Neuron (in vitro differentiated cells): ENCODE data around the gene NID1.
"Not testable (repeated sequence)": the region's sequence is repeated elsewhere in the genome, so short reads cannot be mapped to it uniquely, and the experiment has no call there.

ENCODE experiments used
- H2AFZ ChIP-seq: one replicate; pipeline ENCODE4 v1.6.1; 2013; ENCODE audit warnings: low read depth, mild to moderate bottlenecking, inconsistent platforms, low read length, moderate library complexity
- H3K27me3 ChIP-seq: one replicate; pipeline ENCODE4 v1.6.1; 2013; ENCODE audit warnings: low read length; ENCODE audit not compliant: insufficient read depth
- H3K36me3 ChIP-seq: one replicate; pipeline ENCODE4 v1.6.1; 2013; ENCODE audit warnings: low read length; ENCODE audit not compliant: insufficient read depth
- H3K4me1 ChIP-seq: one replicate; pipeline ENCODE4 v1.6.1; 2013; ENCODE audit warnings: low read length; ENCODE audit not compliant: insufficient read depth
- H3K4me3 ChIP-seq: 2 replicates; pipeline ENCODE4 v1.5.1; 2013; ENCODE audit warnings: mild to moderate bottlenecking, low read length, moderate library complexity
- H3K9me3 ChIP-seq: one replicate; pipeline ENCODE4 v1.6.1; 2013; ENCODE audit warnings: low read length

The NID1 gene

GRCh38 chr1:236084386-236084730, 19.5 kb upstream of the NID1 start:
- H3K9me3 ChIP-seq = no peaks in the 10 kb centered on the region
- no peak overlapping the region for H2AFZ ChIP-seq
- no peaks in the 10 kb centered on the region for H3K36me3 ChIP-seq
- peaks cover 5% of the 10 kb centered on the region for H3K4me1 ChIP-seq
- peaks cover 3% of the 10 kb centered on the region for H3K27me3 ChIP-seq
- no peak overlapping the region for H3K4me3 ChIP-seq

- Histone ChIP-seq H3K27me3 (peaks cover 3% of the 10 kb centered on the region), H2AFZ (peak overlapping the region; percentile 31), H3K4me1 (peaks cover 5% of the 10 kb centered on the region), H3K36me3 (no peaks in the 10 kb centered on the region), H3K9me3 (no peaks in the 10 kb centered on the region), H3K4me3 (no peak overlapping the region)
These were observed 18.9 kb upstream of the NID1 start for GRCh38 chr1:236083650-236084385.

GRCh38 chr1:236082526-236082925, 17.6 kb upstream of the NID1 start:
- Histone ChIP-seq H3K4me3 (no peak overlapping the region), H3K27me3 (peaks cover 3% of the 10 kb centered on the region), H3K9me3 (no peaks in the 10 kb centered on the region), H3K36me3 (no peaks in the 10 kb centered on the region), H2AFZ (no peak overlapping the region), H3K4me1 (peaks cover 5% of the 10 kb centered on the region)

- no peak overlapping the region for H3K4me3 ChIP-seq
- peaks cover 5% of the 10 kb centered on the region for H3K4me1 ChIP-seq
- peaks cover 3% of the 10 kb centered on the region for H3K27me3 ChIP-seq
- no peaks in the 10 kb centered on the region for H3K9me3 ChIP-seq
- H2AFZ ChIP-seq = no peak overlapping the region
- no peaks in the 10 kb centered on the region for H3K36me3 ChIP-seq
These were observed 16.8 kb upstream of the NID1 start for GRCh38 chr1:236081546-236082227.

GRCh38 chr1:236079703-236080102, 14.8 kb upstream of the NID1 start:
- no peak overlapping the region for H3K4me3 ChIP-seq
- H3K27me3 ChIP-seq = peaks cover 6% of the 10 kb centered on the region
- no peak overlapping the region for H2AFZ ChIP-seq

GRCh38 chr1:236078993-236079392, 14.1 kb upstream of the NID1 start:
- peaks cover 6% of the 10 kb centered on the region for H3K27me3 ChIP-seq

More at GRCh38 chr1:236079703-236080102, 14.8 kb upstream of the NID1 start:
- H3K36me3 ChIP-seq = no peaks in the 10 kb centered on the region
- no peaks in the 10 kb centered on the region for H3K9me3 ChIP-seq
- peaks cover 5% of the 10 kb centered on the region for H3K4me1 ChIP-seq

GRCh38 chr1:236078077-236078476, 13.2 kb upstream of the NID1 start:
- not testable (repeated sequence) for H3K4me3 ChIP-seq, H3K27me3 ChIP-seq, H2AFZ ChIP-seq, H3K4me1 ChIP-seq, H3K9me3 ChIP-seq, H3K36me3 ChIP-seq

More at GRCh38 chr1:236078993-236079392, 14.1 kb upstream of the NID1 start:
- Histone ChIP-seq H3K4me1 (peaks cover 5% of the 10 kb centered on the region), H3K9me3 (no peaks in the 10 kb centered on the region), H2AFZ (no peak overlapping the region), H3K4me3 (no peak overlapping the region), H3K36me3 (no peaks in the 10 kb centered on the region)

GRCh38 chr1:236075848-236076247, 11.0 kb upstream of the NID1 start:
- H3K27me3 ChIP-seq = peaks cover 6% of the 10 kb centered on the region
- H3K4me1 ChIP-seq = no peaks in the 10 kb centered on the region
- no peaks in the 10 kb centered on the region for H3K36me3 ChIP-seq
- H3K9me3 ChIP-seq = no peaks in the 10 kb centered on the region
- H3K4me3 ChIP-seq = no peak overlapping the region
- H2AFZ ChIP-seq = no peak overlapping the region

GRCh38 chr1:236073307-236073897, 8.5 kb upstream of the NID1 start:
- Histone ChIP-seq H3K36me3 (no peaks in the 10 kb centered on the region), H3K4me1 (no peaks in the 10 kb centered on the region), H3K9me3 (no peaks in the 10 kb centered on the region), H2AFZ (no peak overlapping the region), H3K4me3 (no peak overlapping the region), H3K27me3 (peaks cover 2% of the 10 kb centered on the region)

- H3K36me3 ChIP-seq = no peaks in the 10 kb centered on the region
- H3K27me3 ChIP-seq = peaks cover 10% of the 10 kb centered on the region
- no peaks in the 10 kb centered on the region for H3K9me3 ChIP-seq
- H3K4me3 ChIP-seq = no peak overlapping the region
- H2AFZ ChIP-seq = no peak overlapping the region
- no peaks in the 10 kb centered on the region for H3K4me1 ChIP-seq
These were observed 7.1 kb upstream of the NID1 start for GRCh38 chr1:236072001-236072400.

- Histone ChIP-seq H3K4me3 (no peak overlapping the region), H3K36me3 (no peaks in the 10 kb centered on the region), H2AFZ (no peak overlapping the region), H3K27me3 (peaks cover 20% of the 10 kb centered on the region), H3K9me3 (no peaks in the 10 kb centered on the region), H3K4me1 (no peaks in the 10 kb centered on the region)
These were observed 5.9 kb upstream of the NID1 start for GRCh38 chr1:236070753-236071152.

GRCh38 chr1:236069796-236070195, 4.9 kb upstream of the NID1 start:
- no peak overlapping the region for H2AFZ ChIP-seq
- no peaks in the 10 kb centered on the region for H3K9me3 ChIP-seq
- H3K27me3 ChIP-seq = peaks cover 27% of the 10 kb centered on the region
- no peak overlapping the region for H3K4me3 ChIP-seq
- H3K36me3 ChIP-seq = no peaks in the 10 kb centered on the region
- no peaks in the 10 kb centered on the region for H3K4me1 ChIP-seq

GRCh38 chr1:236067854-236068454, 3.1 kb upstream of the NID1 start:
- H3K9me3 ChIP-seq = no peaks in the 10 kb centered on the region
- H2AFZ ChIP-seq = no peak overlapping the region
- no peaks in the 10 kb centered on the region for H3K36me3 ChIP-seq
- no peak overlapping the region for H3K4me3 ChIP-seq
- H3K27me3 ChIP-seq = peaks cover 30% of the 10 kb centered on the region
- peaks cover 8% of the 10 kb centered on the region for H3K4me1 ChIP-seq
